H7 (cell line): ENCODE data around the gene CEACAM16. TPM values are rescaled to one million over a fixed set of nuclear protein-coding genes. Genes with fewer than 3 reads are reported as not detected.
A peak's percentile ranks its signal among the peaks of the same experiment; 100 is the strongest.
"Not testable (repeated sequence)": the region's sequence is repeated elsewhere in the genome, so short reads cannot be mapped to it uniquely, and the experiment has no call there.

Source experiments
- DNase-seq: peaks from one replicate; pipeline ENCODE4 v3.0.0; 2012
- H3K27me3 ChIP-seq: 2 replicates; pipeline ENCODE4 v1.6.0; 2011; ENCODE audit warnings: mild to moderate bottlenecking, low read length; ENCODE audit not compliant: control insufficient read depth, insufficient read depth
- H3K36me3 ChIP-seq: replicated peaks from 2 replicates; pipeline ENCODE4 v1.5.1; 2011; ENCODE audit warnings: low read length; ENCODE audit not compliant: control insufficient read depth, insufficient read depth
- H3K4me3 ChIP-seq: 2 replicates; pipeline ENCODE4 v1.5.1; 2011; ENCODE audit warnings: low read depth, mild to moderate bottlenecking, control low read depth, low read length, moderate library complexity; ENCODE audit not compliant: insufficient read depth
- total RNA-seq: library from RNA; depleted of rRNA; stranded (reverse); fragments of >200 nt; shearing (Covaris generic); gene quantifications from 2 replicates; pipeline ENCODE4 v1.2.3, GENCODE V29; 2014

CEACAM16 gene
- total RNA-seq, 1 experiment from 2014 or later = not detected

DNA sequence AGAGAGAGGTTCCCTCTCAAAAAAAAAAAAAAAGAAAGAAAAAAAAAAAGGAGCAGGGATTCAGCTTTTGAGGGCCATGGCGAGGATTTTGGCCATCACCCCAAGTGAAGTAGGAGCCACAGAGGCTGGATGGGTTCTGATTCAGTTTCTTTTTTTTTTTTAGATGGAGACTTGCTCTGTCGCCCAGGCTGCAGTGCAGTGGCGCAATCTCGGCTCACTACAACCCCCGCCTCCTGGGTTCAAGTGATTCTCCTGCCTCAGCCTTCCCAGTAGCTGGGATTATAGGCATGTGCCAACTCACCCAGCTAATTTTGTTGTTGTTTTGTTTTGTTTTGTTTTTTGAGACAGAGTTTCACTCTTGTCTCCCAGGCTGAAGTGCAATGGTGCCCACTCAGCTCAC, 22.4 kb downstream of the CEACAM16 start:
- DNase-seq, H3K36me3 ChIP-seq, H3K27me3 ChIP-seq, H3K4me3 ChIP-seq: not testable (repeated sequence)

DNA sequence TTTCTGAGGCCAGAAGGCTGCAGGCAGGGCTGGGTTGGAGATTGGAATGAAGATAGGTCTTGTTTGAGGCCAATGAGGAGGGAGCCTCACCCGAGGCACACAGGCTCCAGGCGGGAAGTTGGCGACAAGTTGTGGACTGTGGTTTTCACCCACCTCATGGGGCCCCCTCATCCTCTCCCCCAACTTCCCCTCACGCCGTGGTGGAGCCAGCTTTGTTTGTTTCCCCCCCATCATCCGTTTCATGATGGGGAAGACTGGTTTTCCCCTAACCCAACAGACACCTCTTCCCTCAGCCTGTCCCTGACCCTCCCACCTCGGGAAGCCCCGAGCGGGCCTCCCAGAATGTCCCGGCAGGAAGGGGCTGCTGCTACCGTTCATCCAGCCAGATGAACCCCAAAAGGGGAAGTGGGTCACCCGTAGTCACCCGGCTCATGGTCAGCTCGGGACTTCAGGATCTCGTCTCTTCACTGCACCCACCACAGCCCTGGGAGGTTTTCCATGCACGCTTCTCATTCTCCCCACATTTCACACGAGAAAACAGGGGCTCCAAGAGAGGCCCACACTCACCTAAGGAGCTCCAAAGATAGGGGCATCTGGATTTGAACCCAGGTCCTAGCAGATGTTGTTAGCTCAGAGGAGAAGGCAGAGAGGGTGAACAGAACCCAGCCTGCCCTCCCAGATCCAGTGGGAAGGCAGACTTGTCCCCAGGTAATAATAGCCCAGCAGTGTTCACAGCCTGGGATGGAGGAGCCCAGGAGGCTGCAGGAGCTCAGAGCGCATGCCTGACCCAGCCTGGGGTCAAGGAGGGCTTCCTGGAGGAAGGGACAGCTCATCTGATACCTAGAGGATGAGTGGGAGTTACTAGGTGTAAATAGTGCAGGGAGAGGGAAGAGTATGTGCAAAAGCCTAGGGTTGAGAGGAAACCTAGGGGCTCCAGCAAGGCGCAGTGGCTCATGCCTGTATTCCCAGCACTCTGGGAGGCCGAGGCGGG, 23.5 kb downstream of the CEACAM16 start:
- H3K4me3 ChIP-seq = no peak overlapping the region
- no peaks in the 10 kb centered on the region for H3K36me3 ChIP-seq
- peaks cover 2% of the 10 kb centered on the region; the same call in 1 of the 2 replicates for H3K27me3 ChIP-seq
- no peak for DNase-seq

DNA sequence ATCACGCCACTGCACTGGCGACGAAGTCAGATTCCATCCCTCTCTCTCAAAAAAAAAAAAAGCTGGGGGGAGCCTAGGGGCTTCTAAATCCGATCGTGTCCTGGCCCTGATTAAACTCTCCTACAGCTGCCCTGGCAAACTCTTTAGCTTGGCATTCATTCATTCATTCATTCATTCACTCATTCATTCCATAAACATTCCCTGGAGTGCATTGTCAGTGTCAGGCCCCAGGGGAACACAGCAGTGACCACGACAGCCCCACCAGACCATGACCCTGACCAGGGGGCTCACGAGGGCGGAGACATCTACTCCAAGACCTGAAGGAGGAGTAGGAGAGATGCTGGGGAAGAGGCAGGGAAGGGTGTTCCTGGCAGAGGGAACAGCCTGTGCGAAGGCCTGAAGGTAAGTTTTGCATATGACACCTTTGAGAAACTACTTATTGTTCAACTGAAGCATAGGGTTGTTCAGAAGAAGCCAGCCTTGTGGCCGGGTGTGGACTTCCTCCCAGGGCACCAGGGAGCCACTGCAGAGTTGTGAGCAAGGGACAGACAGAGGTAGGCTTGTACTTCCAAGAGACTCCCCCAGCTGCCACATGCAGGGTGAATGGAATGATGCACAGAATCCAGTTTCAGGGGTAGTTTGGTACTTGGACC, 24.5 kb downstream of the CEACAM16 start:
- DNase-seq = no peak
- Histone ChIP-seq H3K4me3 (no peak overlapping the region), H3K36me3 (no peaks in the 10 kb centered on the region), H3K27me3 (peaks cover 2% of the 10 kb centered on the region; the same call in 1 of the 2 replicates)

DNA sequence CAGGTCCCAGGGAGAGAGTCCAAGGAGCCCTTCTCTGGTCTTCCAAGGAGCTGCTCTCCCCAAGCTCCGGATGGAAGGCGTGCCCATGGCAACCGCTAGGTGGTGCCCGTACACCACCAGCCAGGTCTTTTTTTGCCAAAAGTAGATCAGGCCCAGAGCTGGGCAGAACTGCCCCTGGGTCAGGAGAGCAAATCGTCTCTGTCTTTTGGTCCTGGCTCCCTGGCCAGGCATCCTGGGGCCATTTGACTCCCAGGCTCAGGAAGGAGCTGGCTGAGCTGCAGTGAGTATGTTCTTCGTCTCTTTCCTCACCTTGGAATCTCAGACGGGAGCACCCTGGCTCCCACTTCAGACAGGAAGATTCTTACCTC, 25.0 kb downstream of the CEACAM16 start:
- H3K36me3 ChIP-seq = no peaks in the 10 kb centered on the region
- H3K27me3 ChIP-seq = peaks cover 2% of the 10 kb centered on the region; the same call in 1 of the 2 replicates
- H3K4me3 ChIP-seq = no peak overlapping the region
- DNase-seq = peak; percentile 92

DNA sequence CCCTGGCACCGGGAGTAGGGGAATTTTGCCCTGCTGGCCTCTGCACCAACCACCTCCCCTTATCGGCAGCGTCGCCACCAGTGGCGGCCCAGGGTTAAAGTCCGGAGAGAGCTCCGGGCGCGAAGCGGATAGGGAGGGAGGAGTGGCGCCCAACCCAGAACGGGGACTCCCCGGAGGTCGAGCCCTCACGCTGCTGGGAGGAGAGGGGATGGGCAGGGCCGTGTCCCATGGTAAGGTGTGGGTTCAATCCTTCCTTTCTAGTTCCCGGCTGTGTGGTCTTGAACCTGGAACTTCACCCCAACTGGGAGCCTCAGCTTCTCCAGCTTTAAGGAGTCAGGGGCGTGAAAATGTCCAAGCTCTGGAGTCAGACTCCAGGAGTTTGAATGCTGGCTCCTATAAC, 26.3 kb downstream of the CEACAM16 start:
- DNase-seq = peak; percentile 79
- Histone ChIP-seq H3K4me3 (no peak overlapping the region), H3K27me3 (peaks cover 2% of the 10 kb centered on the region; the same call in 1 of the 2 replicates), H3K36me3 (no peaks in the 10 kb centered on the region)

DNA sequence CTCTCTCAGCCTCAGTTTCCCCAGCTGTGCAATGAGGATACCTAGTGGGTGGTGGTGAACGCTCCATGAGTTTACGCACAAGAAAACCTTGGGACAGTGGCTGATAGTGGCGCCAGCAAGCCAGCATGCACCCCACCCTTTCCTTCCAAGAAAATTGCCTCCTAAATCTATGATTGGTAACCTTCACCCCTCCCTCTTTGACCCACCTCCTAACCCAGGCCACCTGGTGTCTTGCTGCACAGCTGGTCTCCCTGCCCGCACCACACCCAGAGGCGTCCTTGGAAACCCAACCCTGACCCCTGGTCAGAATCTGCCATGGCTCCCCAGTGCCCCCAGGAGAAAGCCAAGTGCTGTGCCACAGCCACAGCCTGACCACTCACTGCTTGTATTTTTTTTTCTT, 26.7 kb downstream of the CEACAM16 start:
- H3K36me3 ChIP-seq = no peaks in the 10 kb centered on the region
- no peak for DNase-seq
- H3K27me3 ChIP-seq = peaks cover 2% of the 10 kb centered on the region; the same call in 1 of the 2 replicates
- H3K4me3 ChIP-seq = no peak overlapping the region

DNA sequence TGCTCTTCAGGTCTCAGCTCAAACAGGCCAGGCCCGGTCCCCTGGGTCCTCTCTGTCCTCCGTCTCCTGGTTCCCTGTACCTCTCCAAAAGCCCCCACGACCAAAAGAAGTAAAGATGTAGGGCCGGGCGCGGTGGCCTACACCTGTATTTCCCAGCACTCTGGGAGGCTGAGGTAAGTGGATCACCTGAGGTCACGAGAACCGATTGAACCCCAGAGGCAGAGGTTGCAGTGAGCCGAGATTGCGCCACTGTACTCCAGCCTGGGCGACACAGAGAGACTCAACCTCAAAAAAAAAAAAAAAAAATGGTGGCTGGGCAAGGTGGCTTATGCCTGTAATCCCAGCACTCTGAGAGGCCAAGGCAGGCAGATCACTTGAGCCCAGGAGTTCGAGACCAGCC, 27.5 kb downstream of the CEACAM16 start:
- H3K4me3 ChIP-seq = no peak overlapping the region
- H3K27me3 ChIP-seq = peaks cover 2% of the 10 kb centered on the region; the same call in 1 of the 2 replicates
- no peaks in the 10 kb centered on the region for H3K36me3 ChIP-seq
- DNase-seq = no peak

DNA sequence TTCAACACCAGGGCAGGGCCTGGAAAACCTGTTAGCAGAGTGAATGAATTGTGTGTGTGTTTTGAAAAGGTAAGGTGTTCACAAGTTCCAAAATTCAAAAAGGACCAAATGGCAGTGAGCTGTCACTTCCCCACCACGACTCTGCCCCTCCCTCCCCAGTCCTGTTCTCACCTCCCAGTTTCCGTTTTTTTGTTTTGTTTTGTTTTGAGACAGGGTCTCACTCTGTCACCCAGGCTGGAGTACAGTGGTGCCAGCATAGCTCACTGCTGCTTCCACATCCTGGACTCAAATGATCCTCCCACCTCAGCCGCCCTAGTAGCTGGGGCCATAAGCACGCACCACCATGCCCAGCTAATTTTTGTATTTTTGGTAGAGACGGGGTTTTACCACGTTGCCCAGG, 29.2 kb downstream of the CEACAM16 start:
- no peaks in the 10 kb centered on the region for H3K36me3 ChIP-seq
- DNase-seq = no peak
- H3K27me3 ChIP-seq = peaks cover 2% of the 10 kb centered on the region; the same call in 1 of the 2 replicates
- no peak overlapping the region for H3K4me3 ChIP-seq

DNA sequence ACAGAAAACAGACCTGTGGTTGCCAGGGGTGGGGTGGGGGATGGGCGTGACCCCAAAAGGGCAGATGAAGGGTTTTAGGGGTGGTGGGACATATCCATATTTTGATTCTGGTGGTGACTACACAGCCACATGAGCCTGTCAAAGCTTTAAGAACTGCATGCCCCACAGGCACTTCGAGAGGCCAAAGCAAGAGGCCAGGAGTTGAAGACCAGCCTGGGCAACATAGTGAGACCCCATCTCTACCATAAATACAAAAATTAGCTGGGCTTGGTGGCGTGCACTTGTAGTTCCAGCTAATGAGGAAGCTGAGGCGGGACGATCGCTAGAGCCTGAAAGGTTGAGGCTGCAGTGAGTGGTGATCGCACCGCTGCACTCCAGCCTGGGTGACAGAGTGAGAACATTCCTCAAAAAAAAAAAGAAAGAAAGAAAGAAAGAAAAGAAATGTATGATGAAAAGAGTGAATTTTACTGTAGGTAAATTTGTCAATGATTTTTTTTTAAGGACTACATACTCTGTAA, 30.6 kb downstream of the CEACAM16 start:
- no peak overlapping the region for H3K4me3 ChIP-seq
- peaks cover 2% of the 10 kb centered on the region; the same call in 1 of the 2 replicates for H3K27me3 ChIP-seq
- no peak for DNase-seq
- H3K36me3 ChIP-seq = no peaks in the 10 kb centered on the region

DNA sequence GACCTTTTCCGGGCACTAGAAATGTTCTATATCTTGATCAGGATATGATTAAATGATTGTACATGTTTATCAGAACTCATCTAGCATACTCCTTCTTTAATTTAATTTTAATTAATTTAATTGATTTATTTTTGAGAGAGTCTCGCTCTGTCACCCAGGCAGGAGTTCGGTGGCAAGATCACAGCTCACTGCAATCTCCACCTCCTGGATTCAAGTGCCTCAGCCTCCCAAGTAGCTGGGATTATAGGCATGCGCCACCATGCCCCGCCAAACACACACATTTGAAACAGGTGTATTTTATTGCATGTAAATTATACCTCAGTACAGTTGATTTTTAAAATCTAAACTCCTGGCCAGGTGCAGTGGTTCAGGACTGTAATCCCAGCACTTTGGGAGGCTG, 32.1 kb downstream of the CEACAM16 start:
- no peak overlapping the region for H3K4me3 ChIP-seq
- no peaks in the 10 kb centered on the region for H3K36me3 ChIP-seq
- H3K27me3 ChIP-seq = no peaks in the 10 kb centered on the region
- DNase-seq = no peak

DNA sequence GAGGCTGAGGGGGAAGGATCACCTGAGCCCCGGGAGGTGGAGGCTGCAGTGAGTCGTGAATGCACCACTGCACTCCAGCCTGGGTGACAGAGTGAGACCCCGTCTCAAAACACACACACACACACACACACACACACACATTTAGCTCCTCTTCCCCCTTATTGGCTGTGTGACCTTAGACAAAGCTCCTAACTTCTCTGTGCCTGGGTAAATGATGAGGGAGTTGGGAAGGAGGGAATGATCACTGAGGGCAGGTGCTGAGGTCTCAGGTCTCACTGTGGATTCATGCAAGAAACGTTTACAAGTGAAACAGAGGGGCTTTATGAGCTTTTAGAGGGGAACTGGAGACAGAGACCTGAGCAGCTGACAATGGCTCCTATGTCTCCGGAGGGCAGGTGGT, 32.7 kb downstream of the CEACAM16 start:
- H3K27me3 ChIP-seq = no peaks in the 10 kb centered on the region
- no peak for DNase-seq
- H3K4me3 ChIP-seq = no peak overlapping the region
- no peaks in the 10 kb centered on the region for H3K36me3 ChIP-seq

DNA sequence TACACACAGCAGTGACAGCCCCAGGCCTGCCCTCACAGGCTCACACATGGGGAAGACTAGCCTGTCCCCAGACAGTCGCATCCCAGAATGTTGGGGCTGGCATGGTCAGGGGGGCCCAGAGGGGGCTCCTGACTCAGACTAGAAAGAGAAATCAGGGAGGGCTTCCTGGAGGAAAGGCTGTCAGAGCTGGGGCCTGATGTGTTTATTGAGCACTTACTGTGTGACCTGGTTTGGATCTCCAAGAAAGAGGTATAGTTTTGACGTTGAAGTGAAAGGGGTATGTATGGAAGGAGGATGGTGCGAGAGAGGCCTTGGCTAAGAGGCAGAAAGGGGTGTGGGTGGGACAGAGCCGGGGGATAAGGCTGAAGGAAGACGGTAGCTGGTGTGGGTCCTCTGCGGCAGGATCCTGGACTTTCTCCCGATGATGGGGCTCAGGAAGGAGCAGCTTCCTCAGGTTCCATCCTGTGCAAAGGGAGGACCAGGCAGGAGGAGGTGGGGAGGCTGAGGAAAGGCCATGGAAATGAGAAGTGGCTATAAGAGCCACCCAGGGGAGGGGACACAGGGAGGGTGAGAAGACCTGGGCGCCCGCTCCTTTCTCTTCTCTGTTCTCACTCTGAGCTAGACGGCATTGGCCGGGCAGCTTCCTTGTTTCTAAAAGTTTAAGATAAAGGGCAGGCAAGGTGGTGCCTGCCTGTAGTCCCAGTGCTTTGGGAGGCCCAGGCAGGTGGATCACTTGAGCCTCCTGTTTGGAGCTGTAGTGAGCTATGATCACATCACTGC, 33.5 kb downstream of the CEACAM16 start:
- no peaks in the 10 kb centered on the region for H3K27me3 ChIP-seq
- H3K36me3 ChIP-seq = no peaks in the 10 kb centered on the region
- DNase-seq = no peak
- no peak overlapping the region for H3K4me3 ChIP-seq

DNA sequence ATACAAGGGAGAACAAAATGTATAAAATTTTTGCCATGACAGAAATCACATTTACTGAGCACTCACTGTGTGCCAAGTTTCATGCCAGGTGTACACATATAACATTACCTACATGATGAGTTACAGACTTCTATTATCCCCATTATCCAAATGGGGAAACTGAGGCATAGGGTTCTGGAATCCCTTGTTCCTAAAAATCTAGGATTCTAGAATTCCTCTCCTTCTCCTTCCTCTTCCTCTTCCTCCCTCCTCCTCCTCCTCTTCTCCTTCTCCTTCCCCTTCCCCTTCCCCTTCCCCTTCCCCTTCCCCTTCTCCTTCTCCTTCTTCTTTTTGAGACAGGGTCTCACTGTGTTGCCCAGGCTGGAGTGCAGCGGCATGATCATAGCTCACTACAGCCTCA, 35.4 kb downstream of the CEACAM16 start:
- no peaks in the 10 kb centered on the region; the same call in 1 of the 2 replicates for H3K27me3 ChIP-seq
- H3K36me3 ChIP-seq = no peaks in the 10 kb centered on the region
- no peak overlapping the region for H3K4me3 ChIP-seq
- no peak for DNase-seq

DNA sequence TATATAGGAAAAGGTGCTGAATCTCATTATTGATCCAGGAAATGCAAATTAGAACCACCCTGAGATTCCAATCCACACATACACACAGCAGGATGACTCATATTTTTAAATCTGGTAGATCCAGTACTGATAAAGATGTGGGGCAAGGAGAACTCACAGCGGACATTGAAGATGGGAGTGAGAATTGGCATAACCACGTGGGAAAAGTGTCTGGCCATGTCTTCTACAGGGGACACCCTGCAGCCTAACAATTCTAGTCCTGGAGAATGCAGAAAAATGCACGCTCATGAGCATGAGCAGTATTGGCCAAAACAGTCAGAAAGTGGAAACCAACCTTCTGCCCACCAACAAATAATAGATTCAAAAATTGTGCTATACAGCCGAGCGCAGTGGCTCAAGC, 36.1 kb downstream of the CEACAM16 start:
- no peaks in the 10 kb centered on the region for H3K36me3 ChIP-seq
- H3K27me3 ChIP-seq = no peaks in the 10 kb centered on the region; the same call in 1 of the 2 replicates
- H3K4me3 ChIP-seq = no peak overlapping the region
- DNase-seq = no peak
